Activated CD4-positive, alpha-beta T cell treated with anti-CD3 and anti-CD28 coated beads for 36 hours (primary cell): ENCODE measurements around the gene LINC00632. TPM values are rescaled to one million over a fixed set of nuclear protein-coding genes. Genes with fewer than 3 reads are reported as not detected.
"Not testable (repeated sequence)": the region's sequence is repeated elsewhere in the genome, so short reads cannot be mapped to it uniquely, and the experiment has no call there.

Experiments
- ATAC-seq: fragments of 200-7000 bp; cut with Tn5 transposase; one replicate; pipeline ENCODE4 v1.10.0; 2021; ENCODE audit warnings: mild to moderate bottlenecking, moderate library complexity
- CTCF ChIA-PET: fragments of 350-600 bp; sonication (Branson Sonifier 250); formaldehyde crosslinking; loops from one replicate; lab custom pipeline; 2021; ENCODE audit warnings: antibody characterized with exemption; lab: Charles Lee
- POLR2A ChIA-PET: fragments of 350-600 bp; sonication (Branson Sonifier 250); formaldehyde crosslinking; loops from one replicate; lab custom pipeline; 2021; ENCODE audit warnings: antibody characterized with exemption, inconsistent platforms; lab: Charles Lee
- DNase-seq: peaks from one replicate; pipeline ENCODE4 v3.0.0-alpha.2; 2020
- H3K27ac Mint-ChIP-seq: one replicate; pipeline ENCODE4 v1.8.0; 2021; ENCODE audit warnings: mixed read lengths
- H3K27me3 Mint-ChIP-seq: one replicate; pipeline ENCODE4 v1.8.0; 2021; ENCODE audit warnings: mixed read lengths
- H3K36me3 Mint-ChIP-seq: one replicate; pipeline ENCODE4 v1.8.0; 2021; ENCODE audit warnings: low read depth, mixed read lengths
- H3K4me1 Mint-ChIP-seq: one replicate; pipeline ENCODE4 v1.8.0; 2021; ENCODE audit warnings: mixed read lengths
- H3K4me3 Mint-ChIP-seq: one replicate; pipeline ENCODE4 v1.8.0; 2021; ENCODE audit warnings: mild to moderate bottlenecking, moderate library complexity, mixed read lengths
- H3K9me3 Mint-ChIP-seq: one replicate; pipeline ENCODE4 v1.8.0; 2021; ENCODE audit warnings: low read depth, mixed read lengths
- intact Hi-C, 2 experiments: fragments of 100-400 bp; cut with DNase I in 1 of 2; cut with micrococcal nuclease in 1 of 2; formaldehyde crosslinking; loops; one replicate each; pipeline versions ENCODE4 v1.14.2 to v1.15.1; 2022 to 2024; cut with DNase I, micrococcal nuclease
- total RNA-seq, 2 experiments: library from RNA; stranded (reverse); gene quantifications; one replicate each; pipeline ENCODE4 v1.2.3, GENCODE V29; 2021

The LINC00632 gene
- total RNA-seq: 1 to 10 TPM in 1 of 2 experiments, under 1 TPM in 1; 0.62 to 1.3 TPM

- H3K9me3 Mint-ChIP-seq: no peaks in the 10 kb centered on the region
- ChIA-PET POLR2A (interaction anchor here (0.5 kb wide), 1 partner anchor 160 kb away, joined by 3 read pairs; no protein-coding TSS in a partner anchor), CTCF (interaction anchor here (0.7 to 0.8 kb wide), 2 partner anchors 13 to 818 kb away, joined by 3 read pairs; no protein-coding TSS in a partner anchor)
- intact Hi-C loops: no loop called here
- H3K27ac Mint-ChIP-seq: no peak within 1 kb of the TSS
- DNase-seq (no peak), ATAC-seq (no peak)
- peaks cover 4% of the 10 kb centered on the region for H3K4me1 Mint-ChIP-seq
- H3K4me3 Mint-ChIP-seq: no peak within 1 kb of the TSS
- no peaks in the 10 kb centered on the region for H3K27me3 Mint-ChIP-seq
- no peaks in the 10 kb centered on the region for H3K36me3 Mint-ChIP-seq
Measured at GRCh38 chrX:140709421-140709846, at the start of gene LINC00632. Gene LINC00632, plus strand, starts transcription at chrX:140709759.

- Mint-ChIP-seq H3K27me3 (no peaks in the 10 kb centered on the region), H3K27ac (no peak overlapping the region), H3K4me3 (no peak overlapping the region), H3K4me1 (no peaks in the 10 kb centered on the region), H3K36me3 (no peaks in the 10 kb centered on the region), H3K9me3 (no peaks in the 10 kb centered on the region)
- ChIA-PET POLR2A (no interaction called here), CTCF (no interaction called here)
- DNase-seq: no peak
- intact Hi-C loops: no loop called here
- ATAC-seq: no peak
Measured at GRCh38 chrX:140661643-140662042, 47.9 kb upstream of the LINC00632 start.

GRCh38 chrX:140664939-140665338, 44.6 kb upstream of the LINC00632 start:
- CTCF ChIA-PET: interaction anchor here (1.3 kb wide), 1 partner anchor 92 kb away, joined by 3 read pairs; no protein-coding TSS in a partner anchor
- intact Hi-C loops: loop anchor here in 1 of 2 experiments (1.0 to 2.0 kb wide), 2 partner anchors 93 to 608 kb away; no protein-coding TSS in a partner anchor
- DNase-seq (no peak), ATAC-seq (no peak)
- no peak overlapping the region for H3K27ac Mint-ChIP-seq
- no peaks in the 10 kb centered on the region for H3K27me3 Mint-ChIP-seq
- no peaks in the 10 kb centered on the region for H3K4me1 Mint-ChIP-seq
- POLR2A ChIA-PET: no interaction called here
- no peak overlapping the region for H3K4me3 Mint-ChIP-seq
- no peaks in the 10 kb centered on the region for H3K9me3 Mint-ChIP-seq
- H3K36me3 Mint-ChIP-seq: no peaks in the 10 kb centered on the region

GRCh38 chrX:140672840-140673731, 36.5 kb upstream of the LINC00632 start:
- Mint-ChIP-seq H3K27me3 (no peaks in the 10 kb centered on the region), H3K36me3 (no peaks in the 10 kb centered on the region), H3K4me1 (no peaks in the 10 kb centered on the region), H3K27ac (no peak overlapping the region), H3K9me3 (no peaks in the 10 kb centered on the region), H3K4me3 (no peak overlapping the region)
- POLR2A ChIA-PET: no interaction called here
- no peak for ATAC-seq
- CTCF ChIA-PET: no interaction called here
- intact Hi-C loops: no loop called here
- DNase-seq: no peak

GRCh38 chrX:140687706-140688105, 21.9 kb upstream of the LINC00632 start:
- H3K9me3 Mint-ChIP-seq: peaks cover 5% of the 10 kb centered on the region

GRCh38 chrX:140691596-140691995, 18.0 kb upstream of the LINC00632 start:
- H3K4me3 Mint-ChIP-seq, H3K27ac Mint-ChIP-seq, H3K9me3 Mint-ChIP-seq, H3K27me3 Mint-ChIP-seq, CTCF ChIA-PET, POLR2A ChIA-PET, H3K36me3 Mint-ChIP-seq, ATAC-seq, intact Hi-C loops, DNase-seq, H3K4me1 Mint-ChIP-seq: not testable (repeated sequence)

More at GRCh38 chrX:140687706-140688105, 21.9 kb upstream of the LINC00632 start:
- Mint-ChIP-seq H3K27ac (no peak overlapping the region), H3K27me3 (no peaks in the 10 kb centered on the region), H3K4me1 (no peaks in the 10 kb centered on the region), H3K4me3 (no peak overlapping the region), H3K36me3 (no peaks in the 10 kb centered on the region)
- POLR2A ChIA-PET: no interaction called here
- CTCF ChIA-PET: no interaction called here
- DNase-seq: no peak
- intact Hi-C loops: no loop called here
- ATAC-seq: no peak

- ATAC-seq: no peak
- CTCF ChIA-PET: interaction anchor here (0.6 to 0.7 kb wide), 2 partner anchors 153 to 437 kb away, joined by 3 to 4 read pairs; no protein-coding TSS in a partner anchor
- DNase-seq: no peak
- Mint-ChIP-seq H3K4me3 (no peak overlapping the region), H3K27me3 (no peaks in the 10 kb centered on the region), H3K36me3 (no peaks in the 10 kb centered on the region), H3K9me3 (no peaks in the 10 kb centered on the region), H3K4me1 (no peaks in the 10 kb centered on the region), H3K27ac (no peak overlapping the region)
- POLR2A ChIA-PET: no interaction called here
- intact Hi-C loops: no loop called here
Measured at GRCh38 chrX:140697618-140698017, 11.9 kb upstream of the LINC00632 start.

GRCh38 chrX:140701480-140701879, 8.1 kb upstream of the LINC00632 start:
- CTCF ChIA-PET: no interaction called here

GRCh38 chrX:140710710-140711109, 1.2 kb downstream of the LINC00632 start:
- Mint-ChIP-seq H3K27me3 (no peaks in the 10 kb centered on the region), H3K9me3 (no peaks in the 10 kb centered on the region), H3K27ac (no peak overlapping the region), H3K4me3 (no peak overlapping the region), H3K4me1 (peaks cover 4% of the 10 kb centered on the region), H3K36me3 (no peaks in the 10 kb centered on the region)
- ChIA-PET CTCF (no interaction called here), POLR2A (no interaction called here)
- DNase-seq: no peak
- ATAC-seq: no peak
- intact Hi-C loops: no loop called here

More at GRCh38 chrX:140701480-140701879, 8.1 kb upstream of the LINC00632 start:
- Mint-ChIP-seq H3K4me1 (no peaks in the 10 kb centered on the region), H3K4me3 (no peak overlapping the region), H3K9me3 (no peaks in the 10 kb centered on the region), H3K27ac (no peak overlapping the region), H3K27me3 (no peaks in the 10 kb centered on the region), H3K36me3 (no peaks in the 10 kb centered on the region)
- peak; percentile 7 for DNase-seq
- ATAC-seq: peak; percentile 44
- POLR2A ChIA-PET: no interaction called here
- intact Hi-C loops: loop anchor here (1.0 kb wide), 1 partner anchor 32 kb away; no protein-coding TSS in a partner anchor

- H3K27ac Mint-ChIP-seq: no peak overlapping the region
- ATAC-seq (no peak), DNase-seq (no peak)
- H3K4me3 Mint-ChIP-seq: no peak overlapping the region
- H3K36me3 Mint-ChIP-seq: no peaks in the 10 kb centered on the region
- peaks cover 4% of the 10 kb centered on the region for H3K4me1 Mint-ChIP-seq
- CTCF ChIA-PET: no interaction called here
- H3K9me3 Mint-ChIP-seq: no peaks in the 10 kb centered on the region
- POLR2A ChIA-PET: no interaction called here
- H3K27me3 Mint-ChIP-seq: no peaks in the 10 kb centered on the region
- intact Hi-C loops: no loop called here
Measured at GRCh38 chrX:140711894-140712293, 2.3 kb downstream of the LINC00632 start.

- CTCF ChIA-PET: interaction anchor here (0.8 kb wide), 1 partner anchor 1398 kb away, joined by 3 read pairs; no protein-coding TSS in a partner anchor
- ATAC-seq (peak; percentile 70), DNase-seq (peak; percentile 54)
- POLR2A ChIA-PET: no interaction called here
- H3K4me3 Mint-ChIP-seq: peak overlapping the region; percentile 48
- no peaks in the 10 kb centered on the region for H3K36me3 Mint-ChIP-seq
- H3K27ac Mint-ChIP-seq: no peak overlapping the region
- intact Hi-C loops: no loop called here
- H3K27me3 Mint-ChIP-seq: no peaks in the 10 kb centered on the region
- peaks cover 4% of the 10 kb centered on the region for H3K4me1 Mint-ChIP-seq
- no peaks in the 10 kb centered on the region for H3K9me3 Mint-ChIP-seq
Measured at GRCh38 chrX:140712413-140713173, 3.0 kb downstream of the LINC00632 start.
